Transverse colon (tissue), 4 donors: Measurements from ENCODE around the gene SETMAR. TPM values are rescaled to one million over a fixed set of nuclear protein-coding genes. Genes with fewer than 3 reads are reported as not detected.
A peak's percentile ranks its signal among the peaks of the same experiment; 100 is the strongest.

Experiments used
- DNase-seq: peaks from one replicate; pipeline ENCODE4 v3.0.0-alpha.2; 2019
- H3K27ac ChIP-seq, 4 donors: fragments of 200-600 bp; sonication (generic); 2 replicates each; pipeline ENCODE4 v1.5.1; 2016 to 2018; ENCODE audit warnings: inconsistent platforms in 4 of 4
- H3K27me3 ChIP-seq: fragments of 200-600 bp; sonication (generic); 2 replicates; pipeline ENCODE4 v1.5.1; 2017; ENCODE audit warnings: inconsistent platforms
- H3K36me3 ChIP-seq, 4 donors: fragments of 200-600 bp; sonication (generic); 2 replicates each; pipeline ENCODE4 v1.5.1; 2017 to 2019; ENCODE audit warnings: inconsistent platforms in 4 of 4
- H3K4me1 ChIP-seq, 4 donors: fragments of 200-600 bp; sonication (generic); 2 replicates each; pipeline ENCODE4 v1.5.1; 2017 to 2020; ENCODE audit warnings: inconsistent platforms in 4 of 4
- H3K4me3 ChIP-seq, 4 donors: fragments of 200-600 bp; sonication (generic); 1 replicate in 1 of 4; 2 replicates in 3 of 4; pipeline versions ENCODE4 v1.5.1 to v1.6.1; 2017 to 2019; ENCODE audit warnings: inconsistent platforms in 4 of 4
- H3K9me3 ChIP-seq, 2 donors: fragments of 200-600 bp; sonication (generic); 2 replicates each; pipeline ENCODE4 v1.5.1; 2017 to 2019; ENCODE audit warnings: inconsistent platforms in 2 of 2
- EP300 ChIP-seq: sonication (generic); formaldehyde crosslinking; IDR thresholded peaks from one replicate; pipeline ENCODE4 v1.6.1; 2017; ENCODE audit warnings: antibody characterized with exemption, low read depth
- POLR2A ChIP-seq: fragments of 450-650 bp; IDR thresholded peaks from one replicate; pipeline ENCODE4 v1.6.1; 2016; ENCODE audit warnings: antibody characterized with exemption, mild to moderate bottlenecking, moderate library complexity
- POLR2AphosphoS5 ChIP-seq, 3 donors: sonication (generic); formaldehyde crosslinking; IDR thresholded peaks; one replicate each; pipeline ENCODE4 v1.6.1; 2016; ENCODE audit warnings: antibody characterized with exemption in 3 of 3
- WGBS, 2 donors: methylation state at CpG; one replicate each; pipeline ENCODE4 v1.1.5; 2018; ENCODE audit warnings: low coverage in 1 of 2; 5-methylcytosine and 5-hydroxymethylcytosine counted together
- in situ Hi-C, 4 donors: fragments of 200-750 bp; cut with MboI; loops; one replicate each; pipeline versions ENCODE4 v1.15.0 to v1.15.1; 2017; ENCODE audit warnings: low sequenced_read_pairs in 3 of 4, low pct_ligation_motif_present in 1 of 4, low pct_unique_long_range_greater_than_20kb in 1 of 4
- intact Hi-C: fragments of 100-400 bp; cut with DNase I; formaldehyde crosslinking; loops from one replicate; pipeline ENCODE4 v1.15.1; 2023; ENCODE audit warnings: low total_unique reads
- total RNA-seq, 4 donors: library from RNA; depleted of rRNA; stranded (reverse); fragments of >200 nt; gene quantifications; one replicate each; pipeline ENCODE4 v1.1.0, GENCODE V29; 2016
- TF ChIP-seq, protein P1 (sequence below), 5 experiments: fragments of 200-600 bp in 3 of 5; fragments of 450-650 bp in 2 of 5; sonication (generic) in 3 of 5; IDR thresholded peaks; 1 replicate in 2 of 5; 2 replicates in 3 of 5; pipeline ENCODE4 v1.5.1; 2016 to 2017; ENCODE audit warnings: antibody characterized with exemption in 5 of 5, inconsistent platforms in 3 of 5, mild to moderate bottlenecking in 2 of 5, moderate library complexity in 1 of 5

Gene SETMAR
- total RNA-seq, 4 donors from 2014 or later = 12.0 to 30.7 (median 15.9) TPM

DNA sequence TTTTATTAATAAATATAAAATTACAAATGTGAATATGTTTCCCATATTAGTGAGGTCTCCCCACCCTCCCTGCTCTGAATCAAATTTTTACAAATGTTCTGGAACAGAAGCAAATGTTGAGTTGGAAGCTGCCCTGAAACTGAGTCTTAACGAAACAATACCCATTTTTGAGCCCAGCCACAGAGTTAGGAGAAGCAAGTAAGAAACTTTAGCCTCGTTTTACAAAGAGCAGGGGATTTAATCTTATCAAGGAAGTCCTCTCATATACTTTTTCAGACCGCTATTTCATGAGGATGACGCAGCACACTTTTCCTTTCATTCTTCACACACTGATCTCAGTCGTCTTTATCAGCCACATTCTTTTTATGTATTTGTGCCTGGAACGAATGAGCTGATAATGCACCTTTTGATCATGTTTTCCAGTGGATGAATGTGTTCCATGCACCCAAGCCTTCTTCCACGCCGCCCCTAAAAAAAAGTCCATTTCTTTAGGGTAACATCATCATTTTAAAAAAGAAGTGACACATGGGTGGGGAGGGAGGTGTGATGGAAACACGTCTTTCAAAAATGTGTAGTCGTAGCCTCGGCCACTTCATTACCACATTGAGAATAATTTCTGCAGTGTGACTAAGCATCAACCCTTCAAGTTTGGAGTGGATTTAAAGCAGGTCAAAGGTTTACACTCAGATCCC lies 48.1 kb downstream of the SETMAR start:
- TF ChIP-seq, protein P1, sequence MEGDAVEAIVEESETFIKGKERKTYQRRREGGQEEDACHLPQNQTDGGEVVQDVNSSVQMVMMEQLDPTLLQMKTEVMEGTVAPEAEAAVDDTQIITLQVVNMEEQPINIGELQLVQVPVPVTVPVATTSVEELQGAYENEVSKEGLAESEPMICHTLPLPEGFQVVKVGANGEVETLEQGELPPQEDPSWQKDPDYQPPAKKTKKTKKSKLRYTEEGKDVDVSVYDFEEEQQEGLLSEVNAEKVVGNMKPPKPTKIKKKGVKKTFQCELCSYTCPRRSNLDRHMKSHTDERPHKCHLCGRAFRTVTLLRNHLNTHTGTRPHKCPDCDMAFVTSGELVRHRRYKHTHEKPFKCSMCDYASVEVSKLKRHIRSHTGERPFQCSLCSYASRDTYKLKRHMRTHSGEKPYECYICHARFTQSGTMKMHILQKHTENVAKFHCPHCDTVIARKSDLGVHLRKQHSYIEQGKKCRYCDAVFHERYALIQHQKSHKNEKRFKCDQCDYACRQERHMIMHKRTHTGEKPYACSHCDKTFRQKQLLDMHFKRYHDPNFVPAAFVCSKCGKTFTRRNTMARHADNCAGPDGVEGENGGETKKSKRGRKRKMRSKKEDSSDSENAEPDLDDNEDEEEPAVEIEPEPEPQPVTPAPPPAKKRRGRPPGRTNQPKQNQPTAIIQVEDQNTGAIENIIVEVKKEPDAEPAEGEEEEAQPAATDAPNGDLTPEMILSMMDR (IDR thresholded peaks at IDR 0.05) = no peak
- TF ChIP-seq POLR2AphosphoS5 (IDR thresholded peaks at IDR 0.05) = no peak
- TF ChIP-seq EP300 = no peak
- no peak for TF ChIP-seq POLR2A
- intact Hi-C loops = loop anchor here (5.0 kb wide), 1 partner anchor 281 kb away; no protein-coding TSS in a partner anchor
- DNase-seq = no peak
- Histone ChIP-seq H3K4me3 (peak overlapping the region in 2 of 4 donors; percentile 2 to 30), H3K27ac (peak overlapping the region in 1 of 4 donors; percentile 52), H3K9me3 (no peaks in the 10 kb centered on the region), H3K4me1 (peaks cover 0 to 9% (median 6%) of the 10 kb centered on the region in 4 donors), H3K36me3 (no peaks in the 10 kb centered on the region), H3K27me3 (no peaks in the 10 kb centered on the region)
- 50 to 55% methylated on average over 10 to 11 of the region's 11 CpGs for WGBS, 2 donors
- in situ Hi-C loops = loop anchor here (5.0 to 25.0 kb wide), 3 partner anchors 283 to 711 kb away; no protein-coding TSS in a partner anchor

DNA sequence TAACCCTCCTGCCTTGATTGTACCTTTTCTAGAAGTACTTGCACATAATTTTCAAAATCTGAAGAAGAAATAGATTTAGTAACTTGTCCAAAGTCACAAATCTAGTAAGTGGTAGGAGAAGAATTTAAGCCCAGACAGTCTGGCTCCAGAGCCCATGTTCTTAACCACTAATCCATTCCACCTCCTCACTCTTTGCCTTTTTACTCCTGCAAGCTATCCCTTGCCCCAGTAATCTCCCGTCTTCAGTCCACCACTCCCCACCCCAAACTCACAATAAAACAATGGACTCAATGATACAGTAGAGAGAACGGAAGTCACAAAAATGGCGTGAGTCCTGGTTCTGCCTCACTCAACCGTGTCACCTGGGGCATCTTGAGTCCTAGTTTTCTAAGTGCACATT lies 48.7 kb downstream of the SETMAR start:
- WGBS, 2 donors = 88 to 92% methylated on average over 4 of the region's 4 CpGs
- H3K9me3 ChIP-seq = no peaks in the 10 kb centered on the region
- no peak for DNase-seq
- H3K36me3 ChIP-seq = no peaks in the 10 kb centered on the region
- peaks cover 0 to 12% (median 6%) of the 10 kb centered on the region in 4 donors for H3K4me1 ChIP-seq
- H3K4me3 ChIP-seq = no peak overlapping the region
- intact Hi-C loops (loop anchor here (5.0 kb wide), 1 partner anchor 280 kb away; no protein-coding TSS in a partner anchor), in situ Hi-C loops (loop anchor here (5.0 to 25.0 kb wide), 3 partner anchors 283 to 710 kb away; no protein-coding TSS in a partner anchor)
- H3K27me3 ChIP-seq = no peaks in the 10 kb centered on the region
- no peak overlapping the region for H3K27ac ChIP-seq
- TF ChIP-seq, protein P1 (IDR thresholded peaks at IDR 0.05) = no peak
- no peak for TF ChIP-seq POLR2AphosphoS5 (IDR thresholded peaks at IDR 0.05)
- no peak for TF ChIP-seq POLR2A

DNA sequence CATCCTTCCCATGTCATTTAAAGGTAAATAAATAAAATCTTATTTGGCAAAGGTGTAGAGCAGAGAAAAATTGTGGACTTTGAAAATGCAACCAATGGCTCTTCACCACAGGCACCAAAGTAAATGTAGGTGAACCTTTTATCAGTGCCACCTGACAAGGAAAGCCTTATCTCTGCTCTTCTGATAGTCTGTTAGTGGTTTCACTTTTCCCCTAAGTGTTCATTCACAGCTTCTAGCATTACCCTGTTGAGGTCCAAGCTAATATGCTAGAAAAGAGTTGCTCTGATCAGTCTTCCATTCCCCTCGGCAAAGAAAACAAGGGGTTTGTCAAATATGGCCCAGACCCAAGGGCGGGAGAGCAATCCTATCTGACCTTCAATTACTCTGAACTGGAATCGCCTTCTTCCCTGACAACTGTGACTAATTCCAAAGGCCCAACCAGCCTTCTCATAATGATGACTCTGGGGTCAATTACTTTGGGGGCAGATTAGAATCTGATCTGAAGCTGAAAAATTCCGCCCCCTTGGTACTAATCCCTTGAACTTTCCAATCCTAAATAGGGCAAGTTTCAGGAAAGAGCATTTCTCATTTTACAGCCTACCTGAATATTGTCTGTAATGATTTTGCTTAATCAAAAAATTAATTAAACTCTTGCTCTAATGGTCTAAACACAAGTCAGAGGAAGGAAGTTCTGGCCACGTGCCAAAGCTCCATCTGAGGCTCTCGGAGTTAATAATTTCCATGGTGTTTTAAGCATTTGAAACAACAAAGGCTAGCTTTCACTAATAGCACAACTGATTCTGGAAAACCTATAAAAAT lies 52.4 kb downstream of the SETMAR start:
- H3K4me3 ChIP-seq = no peak overlapping the region
- H3K36me3 ChIP-seq = no peaks in the 10 kb centered on the region
- H3K27me3 ChIP-seq = no peaks in the 10 kb centered on the region
- WGBS, 2 donors = 55 to 69% methylated on average over 2 to 6 of the region's 6 CpGs
- no peak for DNase-seq
- H3K4me1 ChIP-seq = peaks cover 0 to 12% (median 6%) of the 10 kb centered on the region in 4 donors
- intact Hi-C loops = loop anchor here (5.0 kb wide), 1 partner anchor 528 kb away; no protein-coding TSS in a partner anchor
- in situ Hi-C loops = loop anchor here (10.0 to 25.0 kb wide), 2 partner anchors 279 to 707 kb away; no protein-coding TSS in a partner anchor
- no peak overlapping the region for H3K27ac ChIP-seq
- TF ChIP-seq, protein P1 (IDR thresholded peaks at IDR 0.05) = no peak
- TF ChIP-seq POLR2AphosphoS5 (IDR thresholded peaks at IDR 0.05) (no peak), EP300 (no peak), POLR2A (no peak)
- no peaks in the 10 kb centered on the region for H3K9me3 ChIP-seq

DNA sequence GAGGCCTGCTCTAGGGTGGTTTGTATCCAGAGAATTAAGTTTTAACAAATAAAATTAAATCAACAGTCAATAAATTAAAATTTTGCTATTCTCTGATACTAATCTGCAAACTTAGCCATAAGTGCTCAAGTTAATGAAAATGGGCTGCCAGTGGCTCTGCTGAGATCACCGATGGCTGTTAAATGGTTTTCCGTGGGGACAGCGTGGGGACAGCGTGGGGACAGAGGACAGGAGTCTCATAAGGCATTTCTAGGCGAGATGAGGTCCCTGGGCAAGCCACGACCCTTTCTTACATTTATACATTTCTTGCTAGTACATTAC lies 53.0 kb downstream of the SETMAR start:
- intact Hi-C loops (loop anchor here (5.0 kb wide), 1 partner anchor 529 kb away; no protein-coding TSS in a partner anchor), in situ Hi-C loops (loop anchor here (10.0 to 25.0 kb wide), 2 partner anchors 279 to 706 kb away; no protein-coding TSS in a partner anchor)
- Histone ChIP-seq H3K27me3 (no peaks in the 10 kb centered on the region), H3K36me3 (no peaks in the 10 kb centered on the region), H3K9me3 (no peaks in the 10 kb centered on the region), H3K4me3 (no peak overlapping the region), H3K27ac (no peak overlapping the region), H3K4me1 (peaks cover 0 to 12% (median 6%) of the 10 kb centered on the region in 4 donors)
- DNase-seq = no peak
- TF ChIP-seq POLR2AphosphoS5 (IDR thresholded peaks at IDR 0.05) = no peak
- TF ChIP-seq EP300 = no peak
- TF ChIP-seq, protein P1 (IDR thresholded peaks at IDR 0.05) = no peak
- TF ChIP-seq POLR2A = no peak
- 82 to 90% methylated on average over 4 to 6 of the region's 6 CpGs for WGBS, 2 donors
